ENCODE measurements around the gene ATXN2. TPM values are rescaled to one million over a fixed set of nuclear protein-coding genes. Genes with fewer than 3 reads are reported as not detected.

Gene ATXN2
- total RNA-seq, 2 donors from 2014 or later, result 37.1 to 55.4 TPM

DNA sequence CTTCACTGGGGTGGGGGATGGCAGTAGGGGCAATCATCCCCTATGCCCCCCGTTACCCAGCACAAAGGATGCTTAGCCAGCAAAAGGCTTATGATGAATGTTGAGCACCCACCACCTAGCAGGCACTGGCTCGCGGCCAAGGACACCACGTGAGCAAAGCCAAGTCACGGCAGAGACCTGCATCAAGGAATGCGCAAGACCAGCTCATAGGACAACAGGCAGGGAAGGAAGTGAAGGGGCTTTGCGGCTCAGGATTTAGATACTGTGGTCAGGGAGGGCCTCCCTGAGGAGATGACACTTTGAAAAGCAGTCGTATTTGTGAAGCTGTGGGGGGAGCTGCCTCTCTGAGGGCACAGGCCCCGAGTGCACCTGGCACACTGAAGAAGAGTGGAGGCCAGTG lies 160.6 kb downstream of the ATXN2 start:
- intact Hi-C loops (cut with DNase I), result no loop called here
- Histone ChIP-seq H3K4me3 (no peak overlapping the region), H3K9me3 (no peaks in the 10 kb centered on the region), H3K4me1 (peaks cover 51% of the 10 kb centered on the region), H3K27ac (peak overlapping the region in 2 of 4 donors; percentile 16 to 41), H3K27me3 (no peaks in the 10 kb centered on the region), H3K36me3 (replicated peaks in 1 of 2; ENCODE audit: insufficient read depth in 1 of 2, low read depth in 2 of 2) (no peaks in the 10 kb centered on the region)
- TF ChIP-seq CTCF (IDR thresholded peaks at IDR 0.05), result no peak
- TF ChIP-seq POLR2A (IDR thresholded peaks at IDR 0.05), result no peak
- ATAC-seq (no peak), DNase-seq (peak in 3 of 4 donors; percentile 50 to 55 (median 51))
- 31 to 53% methylated on average over 9 of the region's 9 CpGs for WGBS, 2 donors

- ATAC-seq (no peak), DNase-seq (peak in 1 of 4 donors; percentile 51)
- WGBS, 2 donors, result 70 to 71% methylated on average over 4 to 8 of the region's 8 CpGs
- no peaks in the 10 kb centered on the region for H3K9me3 ChIP-seq
- no peak for TF ChIP-seq CTCF (IDR thresholded peaks at IDR 0.05)
- H3K4me3 ChIP-seq, result no peak overlapping the region
- peaks cover 51% of the 10 kb centered on the region for H3K4me1 ChIP-seq
- intact Hi-C loops (cut with DNase I), result no loop called here
- no peaks in the 10 kb centered on the region for H3K36me3 ChIP-seq (replicated peaks in 1 of 2; ENCODE audit: insufficient read depth in 1 of 2, low read depth in 2 of 2)
- peak overlapping the region in 2 of 4 donors; percentile 16 to 41 for H3K27ac ChIP-seq
- H3K27me3 ChIP-seq, result no peaks in the 10 kb centered on the region
Measured at GRCh38 chr12:111437816-111438454, 161.2 kb downstream of the ATXN2 start.

DNA sequence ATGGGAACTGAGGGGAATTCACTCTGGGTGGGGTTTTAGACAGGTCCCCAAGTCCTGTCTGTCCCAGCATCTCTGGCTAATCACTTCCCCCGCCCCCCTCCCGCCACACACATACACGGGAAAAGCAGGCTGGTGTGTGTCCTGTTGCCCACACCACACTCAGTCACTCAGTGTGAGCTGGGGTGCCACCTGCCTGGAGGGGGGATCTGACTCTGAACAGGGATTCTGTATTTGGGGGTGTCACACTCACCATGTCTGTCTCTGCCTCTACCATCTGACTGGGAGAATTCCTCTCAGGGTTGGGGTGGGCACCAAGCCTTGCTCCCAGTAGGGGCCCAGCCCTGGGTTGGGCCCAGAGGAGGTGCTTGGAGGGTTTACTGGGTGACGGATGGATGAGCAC lies 162.3 kb downstream of the ATXN2 start:
- TF ChIP-seq POLR2A (IDR thresholded peaks at IDR 0.05) (no peak), CTCF (IDR thresholded peaks at IDR 0.05) (no peak)
- 58 to 62% methylated on average over 2 to 4 of the region's 4 CpGs for WGBS, 2 donors
- DNase-seq (no peak), ATAC-seq (no peak)
- H3K27me3 ChIP-seq, result no peaks in the 10 kb centered on the region
- H3K4me3 ChIP-seq, result no peak overlapping the region
- intact Hi-C loops (cut with DNase I), result no loop called here
- H3K9me3 ChIP-seq, result no peaks in the 10 kb centered on the region
- H3K27ac ChIP-seq, result no peak overlapping the region
- peaks cover 56% of the 10 kb centered on the region for H3K4me1 ChIP-seq
- no peaks in the 10 kb centered on the region for H3K36me3 ChIP-seq (replicated peaks in 1 of 2; ENCODE audit: insufficient read depth in 1 of 2, low read depth in 2 of 2)

GRCh38 chr12:111436266-111436665 lies 162.8 kb downstream of the ATXN2 start:
- ATAC-seq (no peak), DNase-seq (no peak)
- H3K4me3 ChIP-seq, result no peak overlapping the region
- H3K27ac ChIP-seq, result peak overlapping the region in 1 of 4 donors; percentile 67
- no peaks in the 10 kb centered on the region for H3K27me3 ChIP-seq
- H3K36me3 ChIP-seq (replicated peaks in 1 of 2; ENCODE audit: insufficient read depth in 1 of 2, low read depth in 2 of 2), result no peaks in the 10 kb centered on the region
- TF ChIP-seq CTCF (IDR thresholded peaks at IDR 0.05) (no peak), POLR2A (IDR thresholded peaks at IDR 0.05) (no peak)
- 93% methylated on average over 7 of the region's 7 CpGs; no CpG with 5 or more reads in 1 of the 2 donors for WGBS, 2 donors
- intact Hi-C loops (cut with DNase I), result no loop called here
- no peaks in the 10 kb centered on the region for H3K9me3 ChIP-seq
- H3K4me1 ChIP-seq, result peaks cover 61% of the 10 kb centered on the region

GRCh38 chr12:111435661-111436201 lies 163.4 kb downstream of the ATXN2 start:
- no peak overlapping the region for H3K4me3 ChIP-seq
- TF ChIP-seq POLR2A (IDR thresholded peaks at IDR 0.05) (no peak), CTCF (IDR thresholded peaks at IDR 0.05) (no peak)
- WGBS, 2 donors, result 80 to 83% methylated on average over 8 to 15 of the region's 16 CpGs
- ATAC-seq, result no peak
- H3K36me3 ChIP-seq (replicated peaks in 1 of 2; ENCODE audit: insufficient read depth in 1 of 2, low read depth in 2 of 2), result no peaks in the 10 kb centered on the region
- intact Hi-C loops (cut with DNase I), result no loop called here
- no peaks in the 10 kb centered on the region for H3K27me3 ChIP-seq
- peaks cover 61% of the 10 kb centered on the region for H3K4me1 ChIP-seq
- peak overlapping the region in 2 of 4 donors; percentile 67 to 77 for H3K27ac ChIP-seq
- no peaks in the 10 kb centered on the region for H3K9me3 ChIP-seq
- no peak for DNase-seq

All from body of pancreas (tissue), 4 donors.